GM23338 (cell line): Measurements from ENCODE around the gene DNAJC11. TPM values are rescaled to one million over a fixed set of nuclear protein-coding genes. Genes with fewer than 3 reads are reported as not detected.

Source experiments
- CTCF ChIP-seq, 2 experiments: fragments of 200-600 bp in 1 of 2; sonication (generic) in 1 of 2; conservative IDR thresholded peaks; 2 replicates each; pipeline versions ENCODE4 v1.5.1 to v1.6.1; 2016 to 2017; ENCODE audit warnings: antibody characterized with exemption in 2 of 2, low read depth in 2 of 2, mild to moderate bottlenecking in 2 of 2, moderate library complexity in 1 of 2
- EZH2 ChIP-seq: fragments of 200-600 bp; sonication (generic); IDR thresholded peaks from one replicate; pipeline ENCODE4 v1.8.0; 2017; ENCODE audit warnings: antibody characterized with exemption, mild to moderate bottlenecking, low read depth; ENCODE audit not compliant: unreplicated experiment
- JUNB ChIP-seq: IDR thresholded peaks from one replicate; pipeline ENCODE4 v1.6.1; 2016; ENCODE audit warnings: antibody characterized with exemption; ENCODE audit not compliant: unreplicated experiment
- REST ChIP-seq: IDR thresholded peaks from one replicate; pipeline ENCODE4 v1.6.1; 2018; ENCODE audit warnings: antibody characterized with exemption; ENCODE audit not compliant: unreplicated experiment
- STAT1 ChIP-seq: IDR thresholded peaks from one replicate; pipeline ENCODE4 v1.6.1; 2016; ENCODE audit warnings: antibody characterized with exemption; ENCODE audit not compliant: unreplicated experiment
- ZNF331 ChIP-seq: fragments of 250-450 bp; sonication (Bioruptor Pico); IDR thresholded peaks from 2 replicates; pipeline ENCODE4 v1.5.0; 2020; ENCODE audit warnings: low read depth, mild to moderate bottlenecking, moderate library complexity
- polyA plus RNA-seq: library from polyadenylated mRNA; unstranded; fragments of >200 nt; fragmentation: Nextera tagmentation; extraction: Ambion mirVana; gene quantifications from 2 replicates; pipeline ENCODE4 v1.2.1, GENCODE V29; 2016
- total RNA-seq: library from RNA; depleted of rRNA; stranded (reverse); fragments of >200 nt; shearing (Covaris generic); gene quantifications from 2 replicates; pipeline ENCODE4 v1.2.3, GENCODE V29; 2014
- TF ChIP-seq, protein P1 (sequence below): fragments of 250-450 bp; sonication (Bioruptor Pico); IDR thresholded peaks from 2 replicates; pipeline ENCODE4 v1.5.0; 2020; ENCODE audit warnings: mild to moderate bottlenecking, moderate library complexity
- TF ChIP-seq, protein P2 (sequence below): IDR thresholded peaks from 2 replicates; pipeline ENCODE4 v1.6.1; 2016; ENCODE audit warnings: antibody characterized with exemption

DNAJC11 gene
- total and polyA plus RNA-seq, 2 experiments from 2014 or later: 48.4 to 67.2 TPM

- TF ChIP-seq, protein P1, sequence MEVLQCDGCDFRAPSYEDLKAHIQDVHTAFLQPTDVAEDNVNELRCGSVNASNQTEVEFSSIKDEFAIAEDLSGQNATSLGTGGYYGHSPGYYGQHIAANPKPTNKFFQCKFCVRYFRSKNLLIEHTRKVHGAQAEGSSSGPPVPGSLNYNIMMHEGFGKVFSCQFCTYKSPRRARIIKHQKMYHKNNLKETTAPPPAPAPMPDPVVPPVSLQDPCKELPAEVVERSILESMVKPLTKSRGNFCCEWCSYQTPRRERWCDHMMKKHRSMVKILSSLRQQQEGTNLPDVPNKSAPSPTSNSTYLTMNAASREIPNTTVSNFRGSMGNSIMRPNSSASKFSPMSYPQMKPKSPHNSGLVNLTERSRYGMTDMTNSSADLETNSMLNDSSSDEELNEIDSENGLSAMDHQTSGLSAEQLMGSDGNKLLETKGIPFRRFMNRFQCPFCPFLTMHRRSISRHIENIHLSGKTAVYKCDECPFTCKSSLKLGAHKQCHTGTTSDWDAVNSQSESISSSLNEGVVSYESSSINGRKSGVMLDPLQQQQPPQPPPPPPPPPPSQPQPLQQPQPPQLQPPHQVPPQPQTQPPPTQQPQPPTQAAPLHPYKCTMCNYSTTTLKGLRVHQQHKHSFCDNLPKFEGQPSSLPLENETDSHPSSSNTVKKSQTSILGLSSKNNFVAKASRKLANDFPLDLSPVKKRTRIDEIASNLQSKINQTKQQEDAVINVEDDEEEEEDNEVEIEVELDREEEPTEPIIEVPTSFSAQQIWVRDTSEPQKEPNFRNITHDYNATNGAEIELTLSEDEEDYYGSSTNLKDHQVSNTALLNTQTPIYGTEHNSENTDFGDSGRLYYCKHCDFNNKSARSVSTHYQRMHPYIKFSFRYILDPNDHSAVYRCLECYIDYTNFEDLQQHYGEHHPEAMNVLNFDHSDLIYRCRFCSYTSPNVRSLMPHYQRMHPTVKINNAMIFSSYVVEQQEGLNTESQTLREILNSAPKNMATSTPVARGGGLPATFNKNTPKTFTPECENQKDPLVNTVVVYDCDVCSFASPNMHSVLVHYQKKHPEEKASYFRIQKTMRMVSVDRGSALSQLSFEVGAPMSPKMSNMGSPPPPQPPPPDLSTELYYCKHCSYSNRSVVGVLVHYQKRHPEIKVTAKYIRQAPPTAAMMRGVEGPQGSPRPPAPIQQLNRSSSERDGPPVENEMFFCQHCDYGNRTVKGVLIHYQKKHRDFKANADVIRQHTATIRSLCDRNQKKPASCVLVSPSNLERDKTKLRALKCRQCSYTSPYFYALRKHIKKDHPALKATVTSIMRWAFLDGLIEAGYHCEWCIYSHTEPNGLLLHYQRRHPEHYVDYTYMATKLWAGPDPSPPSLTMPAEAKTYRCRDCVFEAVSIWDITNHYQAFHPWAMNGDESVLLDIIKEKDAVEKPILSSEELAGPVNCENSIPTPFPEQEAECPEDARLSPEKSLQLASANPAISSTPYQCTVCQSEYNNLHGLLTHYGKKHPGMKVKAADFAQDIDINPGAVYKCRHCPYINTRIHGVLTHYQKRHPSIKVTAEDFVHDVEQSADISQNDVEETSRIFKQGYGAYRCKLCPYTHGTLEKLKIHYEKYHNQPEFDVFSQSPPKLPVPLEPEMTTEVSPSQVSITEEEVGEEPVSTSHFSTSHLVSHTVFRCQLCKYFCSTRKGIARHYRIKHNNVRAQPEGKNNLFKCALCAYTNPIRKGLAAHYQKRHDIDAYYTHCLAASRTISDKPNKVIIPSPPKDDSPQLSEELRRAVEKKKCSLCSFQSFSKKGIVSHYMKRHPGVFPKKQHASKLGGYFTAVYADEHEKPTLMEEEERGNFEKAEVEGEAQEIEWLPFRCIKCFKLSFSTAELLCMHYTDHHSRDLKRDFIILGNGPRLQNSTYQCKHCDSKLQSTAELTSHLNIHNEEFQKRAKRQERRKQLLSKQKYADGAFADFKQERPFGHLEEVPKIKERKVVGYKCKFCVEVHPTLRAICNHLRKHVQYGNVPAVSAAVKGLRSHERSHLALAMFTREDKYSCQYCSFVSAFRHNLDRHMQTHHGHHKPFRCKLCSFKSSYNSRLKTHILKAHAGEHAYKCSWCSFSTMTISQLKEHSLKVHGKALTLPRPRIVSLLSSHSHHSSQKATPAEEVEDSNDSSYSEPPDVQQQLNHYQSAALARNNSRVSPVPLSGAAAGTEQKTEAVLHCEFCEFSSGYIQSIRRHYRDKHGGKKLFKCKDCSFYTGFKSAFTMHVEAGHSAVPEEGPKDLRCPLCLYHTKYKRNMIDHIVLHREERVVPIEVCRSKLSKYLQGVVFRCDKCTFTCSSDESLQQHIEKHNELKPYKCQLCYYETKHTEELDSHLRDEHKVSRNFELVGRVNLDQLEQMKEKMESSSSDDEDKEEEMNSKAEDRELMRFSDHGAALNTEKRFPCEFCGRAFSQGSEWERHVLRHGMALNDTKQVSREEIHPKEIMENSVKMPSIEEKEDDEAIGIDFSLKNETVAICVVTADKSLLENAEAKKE (CRISPR knock-in tag): no peak
- TF ChIP-seq, protein P2, sequence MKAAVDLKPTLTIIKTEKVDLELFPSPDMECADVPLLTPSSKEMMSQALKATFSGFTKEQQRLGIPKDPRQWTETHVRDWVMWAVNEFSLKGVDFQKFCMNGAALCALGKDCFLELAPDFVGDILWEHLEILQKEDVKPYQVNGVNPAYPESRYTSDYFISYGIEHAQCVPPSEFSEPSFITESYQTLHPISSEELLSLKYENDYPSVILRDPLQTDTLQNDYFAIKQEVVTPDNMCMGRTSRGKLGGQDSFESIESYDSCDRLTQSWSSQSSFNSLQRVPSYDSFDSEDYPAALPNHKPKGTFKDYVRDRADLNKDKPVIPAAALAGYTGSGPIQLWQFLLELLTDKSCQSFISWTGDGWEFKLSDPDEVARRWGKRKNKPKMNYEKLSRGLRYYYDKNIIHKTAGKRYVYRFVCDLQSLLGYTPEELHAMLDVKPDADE: no peak
- TF ChIP-seq ZNF331: no peak
- no peak for TF ChIP-seq JUNB
- no peak for TF ChIP-seq STAT1
- no peak for TF ChIP-seq EZH2
- no peak for TF ChIP-seq REST
- no peak for TF ChIP-seq CTCF (conservative IDR thresholded peaks at IDR 0.05; ENCODE audit: low read depth in 2 of 2)
Observed at GRCh38 chr1:6638226-6638625, 63.4 kb downstream of the DNAJC11 start (continued).
